GM12801 (cell line): Measurements from ENCODE around the gene KIF1A.

Source experiments
- CTCF ChIP-seq: IDR thresholded peaks from one replicate; pipeline ENCODE4 v1.5.1; 2011; ENCODE audit warnings: control low read depth; ENCODE audit not compliant: insufficient read length; ENCODE audit errors: extremely low read depth

The KIF1A gene

GRCh38 chr2:240814946-240815760 is 4.9 kb downstream of the KIF1A start:
- no peak for TF ChIP-seq CTCF

GRCh38 chr2:240814280-240814679 is 5.7 kb downstream of the KIF1A start:
- TF ChIP-seq CTCF = no peak

GRCh38 chr2:240813231-240813921 is 6.6 kb downstream of the KIF1A start:
- TF ChIP-seq CTCF = no peak

GRCh38 chr2:240812721-240813120 is 7.3 kb downstream of the KIF1A start:
- TF ChIP-seq CTCF = no peak

GRCh38 chr2:240812301-240812680 is 7.7 kb downstream of the KIF1A start:
- TF ChIP-seq CTCF = no peak

- TF ChIP-seq CTCF = no peak
Measured at GRCh38 chr2:240811346-240812300, 8.4 kb downstream of the KIF1A start.

GRCh38 chr2:240810621-240811020 is 9.4 kb downstream of the KIF1A start:
- no peak for TF ChIP-seq CTCF
